K562 (cell line): ENCODE measurements around the gene KLB. TPM values are rescaled to one million over a fixed set of nuclear protein-coding genes. Genes with fewer than 3 reads are reported as not detected.

ENCODE experiments used
- CBX2 ChIP-seq: fragments of 200-600 bp; sonication (generic); IDR thresholded peaks from one replicate; pipeline ENCODE4 v1.6.1; 2012; ENCODE audit warnings: mild to moderate bottlenecking, low read length, inconsistent platforms; ENCODE audit not compliant: insufficient read depth, poor library complexity, severe bottlenecking
- CCAR2 ChIP-seq: fragments of 200-400 bp; formaldehyde crosslinking; IDR thresholded peaks from 2 replicates; pipeline ENCODE4 v1.6.1; 2017; ENCODE audit warnings: mild to moderate bottlenecking, low read depth, low read length
- SREBF1 ChIP-seq: fragments of 150-350 bp; IDR thresholded peaks from 2 replicates; pipeline ENCODE4 v1.6.1; 2014; ENCODE audit warnings: antibody characterized with exemption, low read depth, low read length, borderline replicate concordance
- ZNF140 ChIP-seq: fragments of 250-450 bp; sonication (Bioruptor Pico); IDR thresholded peaks from 2 replicates; pipeline ENCODE4 v1.8.0; 2021; ENCODE audit warnings: moderate library complexity, mild to moderate bottlenecking, inconsistent platforms
- ZNF24 ChIP-seq: fragments of 450-650 bp; IDR thresholded peaks from 2 replicates; pipeline ENCODE4 v1.6.1; 2016
- polyA plus RNA-seq, 8 experiments: library from polyadenylated mRNA; depleted of rRNA in 4 of 8; stranded (reverse) in 5 of 8; unstranded in 3 of 8; fragments of >200 nt; fragmentation: Nextera tagmentation in 2 of 8; fragmentation: Illumina TruSeq in 1 of 8; extraction: Ambion mirVana in 2 of 8; extraction: Trizol in 1 of 8; gene quantifications; 2 replicates each; pipeline versions ENCODE4 v1.2.1 to v1.2.3, GENCODE V29; 2011 to 2014; ENCODE audit warnings: inconsistent platforms in 1 of 8, missing spikeins in 1 of 8
- total RNA-seq, 7 experiments: library from RNA; depleted of rRNA in 6 of 7; stranded (reverse); fragments of >200 nt in 6 of 7; fragmentation: Illumina TruSeq in 2 of 7; extraction: Trizol in 2 of 7; gene quantifications; 2 replicates each; pipeline versions ENCODE4 v1.2.1 to v1.2.3, GENCODE V29; 2011 to 2021; ENCODE audit warnings: low replicate concordance in 1 of 7
- TF ChIP-seq, protein P1 (sequence below): fragments of 450-650 bp; IDR thresholded peaks from 2 replicates; pipeline ENCODE4 v1.6.1; 2018; ENCODE audit not compliant: partially characterized antibody
- TF ChIP-seq, protein P2 (sequence below): fragments of 200-400 bp; formaldehyde crosslinking; IDR thresholded peaks from 2 replicates; pipeline ENCODE4 v1.6.1; 2017; ENCODE audit warnings: mild to moderate bottlenecking, low read depth, low read length, moderate library complexity
- TF ChIP-seq, protein P3 (sequence below), 2 experiments: fragments of 450-650 bp in 1 of 2; sonication (generic) in 1 of 2; formaldehyde crosslinking in 1 of 2; IDR thresholded peaks in 1 of 2; conservative IDR thresholded peaks in 1 of 2; 2 replicates each; pipeline versions ENCODE4 v1.6.1 to v1.8.1; 2016 to 2023; ENCODE audit warnings: mild to moderate bottlenecking in 2 of 2, moderate library complexity in 2 of 2, inconsistent platforms in 1 of 2, missing genetic modification reagents in 1 of 2
- TF ChIP-seq, protein P4 (sequence below), 2 experiments: fragments of 450-650 bp; formaldehyde crosslinking in 1 of 2; IDR thresholded peaks; 2 replicates each; pipeline versions ENCODE4 v1.4.0 to v1.6.1; 2014 to 2020; ENCODE audit warnings: mild to moderate bottlenecking in 2 of 2, borderline replicate concordance in 1 of 2, low read depth in 1 of 2

Gene KLB
- total and polyA plus RNA-seq, 9 of the 15 experiments (the other 6 are each of a cell fraction or from before 2014, with no cell fraction given), result 0.04 to 0.13 TPM; not detected in 7

DNA sequence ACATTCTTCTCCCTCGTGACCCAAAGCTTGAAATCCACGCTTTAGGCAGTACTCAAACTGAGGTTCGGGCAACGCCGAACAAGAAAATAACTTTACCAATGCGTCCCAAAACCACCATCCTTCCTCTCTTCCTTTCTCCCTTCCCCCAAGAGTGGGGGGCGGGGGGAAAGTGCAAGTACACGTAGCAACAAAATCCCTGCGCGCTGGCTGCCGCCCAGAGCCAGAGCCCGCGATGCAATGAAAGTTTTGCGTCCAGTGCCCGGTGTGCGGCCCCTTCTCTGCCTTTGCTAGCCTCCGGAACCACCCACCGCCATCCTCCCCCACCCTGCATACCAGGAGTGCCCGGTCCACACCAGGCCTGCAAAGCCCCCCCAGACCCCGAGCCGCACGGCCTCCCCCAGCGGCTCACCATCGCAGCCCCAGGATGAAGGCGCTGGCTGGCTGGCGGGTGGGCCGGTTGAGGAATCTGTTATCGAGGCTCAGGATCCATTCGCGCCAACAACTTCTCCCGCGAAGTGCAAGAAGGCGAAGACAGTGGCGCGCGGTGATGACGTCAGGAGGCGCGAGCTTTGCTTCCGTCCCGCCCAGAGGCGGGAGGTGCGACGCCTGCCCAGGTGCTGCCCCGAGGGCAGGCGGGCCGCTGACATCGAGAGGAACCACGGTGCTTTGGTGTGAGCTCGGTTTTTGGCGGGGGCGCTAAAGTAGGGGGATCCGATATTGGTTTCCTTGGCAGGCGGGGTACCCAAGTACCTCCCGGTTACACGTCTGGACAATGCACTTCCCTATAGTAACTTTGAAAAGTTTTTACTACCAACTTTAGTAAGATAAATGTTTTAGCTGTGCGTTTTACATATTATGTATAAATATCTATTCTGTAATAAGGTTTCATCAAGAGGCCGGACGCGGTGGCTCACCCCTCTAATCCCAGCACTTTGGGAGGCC, 40.6 kb upstream of the KLB start, which contains the start of gene RFC1 (continued):
- TF ChIP-seq, protein P1, sequence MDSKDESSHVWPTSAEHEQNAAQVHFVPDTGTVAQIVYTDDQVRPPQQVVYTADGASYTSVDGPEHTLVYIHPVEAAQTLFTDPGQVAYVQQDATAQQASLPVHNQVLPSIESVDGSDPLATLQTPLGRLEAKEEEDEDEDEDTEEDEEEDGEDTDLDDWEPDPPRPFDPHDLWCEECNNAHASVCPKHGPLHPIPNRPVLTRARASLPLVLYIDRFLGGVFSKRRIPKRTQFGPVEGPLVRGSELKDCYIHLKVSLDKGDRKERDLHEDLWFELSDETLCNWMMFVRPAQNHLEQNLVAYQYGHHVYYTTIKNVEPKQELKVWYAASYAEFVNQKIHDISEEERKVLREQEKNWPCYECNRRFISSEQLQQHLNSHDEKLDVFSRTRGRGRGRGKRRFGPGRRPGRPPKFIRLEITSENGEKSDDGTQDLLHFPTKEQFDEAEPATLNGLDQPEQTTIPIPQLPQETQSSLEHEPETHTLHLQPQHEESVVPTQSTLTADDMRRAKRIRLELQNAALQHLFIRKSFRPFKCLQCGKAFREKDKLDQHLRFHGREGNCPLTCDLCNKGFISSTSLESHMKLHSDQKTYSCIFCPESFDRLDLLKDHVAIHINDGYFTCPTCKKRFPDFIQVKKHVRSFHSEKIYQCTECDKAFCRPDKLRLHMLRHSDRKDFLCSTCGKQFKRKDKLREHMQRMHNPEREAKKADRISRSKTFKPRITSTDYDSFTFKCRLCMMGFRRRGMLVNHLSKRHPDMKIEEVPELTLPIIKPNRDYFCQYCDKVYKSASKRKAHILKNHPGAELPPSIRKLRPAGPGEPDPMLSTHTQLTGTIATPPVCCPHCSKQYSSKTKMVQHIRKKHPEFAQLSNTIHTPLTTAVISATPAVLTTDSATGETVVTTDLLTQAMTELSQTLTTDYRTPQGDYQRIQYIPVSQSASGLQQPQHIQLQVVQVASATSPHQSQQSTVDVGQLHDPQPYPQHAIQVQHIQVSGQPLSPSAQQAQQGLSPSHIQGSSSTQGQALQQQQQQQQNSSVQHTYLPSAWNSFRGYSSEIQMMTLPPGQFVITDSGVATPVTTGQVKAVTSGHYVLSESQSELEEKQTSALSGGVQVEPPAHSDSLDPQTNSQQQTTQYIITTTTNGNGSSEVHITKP, result peak; percentile 47
- TF ChIP-seq, protein P2, sequence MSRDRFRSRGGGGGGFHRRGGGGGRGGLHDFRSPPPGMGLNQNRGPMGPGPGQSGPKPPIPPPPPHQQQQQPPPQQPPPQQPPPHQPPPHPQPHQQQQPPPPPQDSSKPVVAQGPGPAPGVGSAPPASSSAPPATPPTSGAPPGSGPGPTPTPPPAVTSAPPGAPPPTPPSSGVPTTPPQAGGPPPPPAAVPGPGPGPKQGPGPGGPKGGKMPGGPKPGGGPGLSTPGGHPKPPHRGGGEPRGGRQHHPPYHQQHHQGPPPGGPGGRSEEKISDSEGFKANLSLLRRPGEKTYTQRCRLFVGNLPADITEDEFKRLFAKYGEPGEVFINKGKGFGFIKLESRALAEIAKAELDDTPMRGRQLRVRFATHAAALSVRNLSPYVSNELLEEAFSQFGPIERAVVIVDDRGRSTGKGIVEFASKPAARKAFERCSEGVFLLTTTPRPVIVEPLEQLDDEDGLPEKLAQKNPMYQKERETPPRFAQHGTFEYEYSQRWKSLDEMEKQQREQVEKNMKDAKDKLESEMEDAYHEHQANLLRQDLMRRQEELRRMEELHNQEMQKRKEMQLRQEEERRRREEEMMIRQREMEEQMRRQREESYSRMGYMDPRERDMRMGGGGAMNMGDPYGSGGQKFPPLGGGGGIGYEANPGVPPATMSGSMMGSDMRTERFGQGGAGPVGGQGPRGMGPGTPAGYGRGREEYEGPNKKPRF, result no peak
- TF ChIP-seq CBX2, result no peak
- TF ChIP-seq, protein P3, sequence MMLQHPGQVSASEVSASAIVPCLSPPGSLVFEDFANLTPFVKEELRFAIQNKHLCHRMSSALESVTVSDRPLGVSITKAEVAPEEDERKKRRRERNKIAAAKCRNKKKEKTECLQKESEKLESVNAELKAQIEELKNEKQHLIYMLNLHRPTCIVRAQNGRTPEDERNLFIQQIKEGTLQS (IDR thresholded peaks at IDR 0.05), result peak; percentile 95
- TF ChIP-seq, protein P3 (CRISPR knock-in tag; conservative IDR thresholded peaks at IDR 0.05), result peak; percentile 89
- TF ChIP-seq CCAR2, result no peak
- TF ChIP-seq, protein P4, sequence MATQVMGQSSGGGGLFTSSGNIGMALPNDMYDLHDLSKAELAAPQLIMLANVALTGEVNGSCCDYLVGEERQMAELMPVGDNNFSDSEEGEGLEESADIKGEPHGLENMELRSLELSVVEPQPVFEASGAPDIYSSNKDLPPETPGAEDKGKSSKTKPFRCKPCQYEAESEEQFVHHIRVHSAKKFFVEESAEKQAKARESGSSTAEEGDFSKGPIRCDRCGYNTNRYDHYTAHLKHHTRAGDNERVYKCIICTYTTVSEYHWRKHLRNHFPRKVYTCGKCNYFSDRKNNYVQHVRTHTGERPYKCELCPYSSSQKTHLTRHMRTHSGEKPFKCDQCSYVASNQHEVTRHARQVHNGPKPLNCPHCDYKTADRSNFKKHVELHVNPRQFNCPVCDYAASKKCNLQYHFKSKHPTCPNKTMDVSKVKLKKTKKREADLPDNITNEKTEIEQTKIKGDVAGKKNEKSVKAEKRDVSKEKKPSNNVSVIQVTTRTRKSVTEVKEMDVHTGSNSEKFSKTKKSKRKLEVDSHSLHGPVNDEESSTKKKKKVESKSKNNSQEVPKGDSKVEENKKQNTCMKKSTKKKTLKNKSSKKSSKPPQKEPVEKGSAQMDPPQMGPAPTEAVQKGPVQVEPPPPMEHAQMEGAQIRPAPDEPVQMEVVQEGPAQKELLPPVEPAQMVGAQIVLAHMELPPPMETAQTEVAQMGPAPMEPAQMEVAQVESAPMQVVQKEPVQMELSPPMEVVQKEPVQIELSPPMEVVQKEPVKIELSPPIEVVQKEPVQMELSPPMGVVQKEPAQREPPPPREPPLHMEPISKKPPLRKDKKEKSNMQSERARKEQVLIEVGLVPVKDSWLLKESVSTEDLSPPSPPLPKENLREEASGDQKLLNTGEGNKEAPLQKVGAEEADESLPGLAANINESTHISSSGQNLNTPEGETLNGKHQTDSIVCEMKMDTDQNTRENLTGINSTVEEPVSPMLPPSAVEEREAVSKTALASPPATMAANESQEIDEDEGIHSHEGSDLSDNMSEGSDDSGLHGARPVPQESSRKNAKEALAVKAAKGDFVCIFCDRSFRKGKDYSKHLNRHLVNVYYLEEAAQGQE (IDR thresholded peaks at IDR 0.05; ENCODE audit: borderline replicate concordance), result no peak
- TF ChIP-seq, protein P4 (CRISPR knock-in tag; IDR thresholded peaks at IDR 0.05; ENCODE audit: low read depth), result 0 out of 2 replicates have a peak, but pooled peaks have one; percentile 52
- no peak for TF ChIP-seq ZNF140 (CRISPR knock-in tag)
- TF ChIP-seq ZNF24, result 0 out of 2 replicates have a peak, but pooled peaks have one; percentile 52
- TF ChIP-seq SREBF1, result no peak
